ENCODE results near the gene DTYMK.
"Not testable (repeated sequence)": the region's sequence is repeated elsewhere in the genome, so short reads cannot be mapped to it uniquely, and the experiment has no call there.

The DTYMK gene

GRCh38 chr2:241686650-241687425 is at the start of gene DTYMK:
DTYMK (minus strand) TSS chr2:241686815; CDS start chr2:241686783, 32 bp downstream.
- peak; percentile 92 to 97 for DNase-seq

- no peak for DNase-seq
Measured at GRCh38 chr2:241736111-241736510, 49.5 kb upstream of the DTYMK start.

GRCh38 chr2:241734467-241735208 is 48.0 kb upstream of the DTYMK start, which contains the start of gene D2HGDH:
D2HGDH (plus strand) TSS chr2:241734630; CDS start chr2:241735225, 595 bp downstream.
- DNase-seq: peak; percentile 79 to 86

- DNase-seq: no peak
Measured at GRCh38 chr2:241734208-241734466, 47.5 kb upstream of the DTYMK start.

GRCh38 chr2:241733391-241734207 is 47.0 kb upstream of the DTYMK start:
- DNase-seq: no peak

GRCh38 chr2:241732513-241733186 is 46.0 kb upstream of the DTYMK start:
- DNase-seq: not testable (repeated sequence)

GRCh38 chr2:241730671-241731293 is 44.2 kb upstream of the DTYMK start:
- no peak for DNase-seq

- no peak for DNase-seq
Measured at GRCh38 chr2:241729868-241730267, 43.3 kb upstream of the DTYMK start.

- no peak for DNase-seq
Measured at GRCh38 chr2:241728627-241729026, 42.0 kb upstream of the DTYMK start.

- DNase-seq: no peak
Measured at GRCh38 chr2:241728000-241728399, 41.4 kb upstream of the DTYMK start.

GRCh38 chr2:241726459-241726858 is 39.8 kb upstream of the DTYMK start:
- DNase-seq: no peak

- no peak for DNase-seq
Measured at GRCh38 chr2:241724975-241725870, 38.6 kb upstream of the DTYMK start.

- no peak for DNase-seq
Measured at GRCh38 chr2:241724259-241724974, 37.8 kb upstream of the DTYMK start.

- no peak for DNase-seq
Measured at GRCh38 chr2:241722896-241723454, 36.4 kb upstream of the DTYMK start.

- DNase-seq: no peak
Measured at GRCh38 chr2:241721852-241722251, 35.2 kb upstream of the DTYMK start.

- DNase-seq: no peak
Measured at GRCh38 chr2:241720560-241720959, 33.9 kb upstream of the DTYMK start.

GRCh38 chr2:241720099-241720498 is 33.5 kb upstream of the DTYMK start:
- DNase-seq: no peak

GRCh38 chr2:241719093-241719492 is 32.5 kb upstream of the DTYMK start:
- no peak for DNase-seq

GRCh38 chr2:241708879-241709278 is 22.3 kb upstream of the DTYMK start:
- DNase-seq: no peak

GRCh38 chr2:241706537-241706936 is 19.9 kb upstream of the DTYMK start:
- DNase-seq: no peak

Data from NCI-H2081 (cell line).